H9 (cell line): ENCODE data around the gene TSPAN3. TPM values are rescaled to one million over a fixed set of nuclear protein-coding genes. Genes with fewer than 3 reads are reported as not detected.

Source experiments
- DNase-seq: peaks from one replicate; pipeline ENCODE4 v3.0.0-alpha.2; 2017
- H2AFZ ChIP-seq: one replicate; pipeline ENCODE4 v1.6.1; 2013; ENCODE audit warnings: mild to moderate bottlenecking, low read length, control low read depth, moderate library complexity
- H2AK5ac ChIP-seq: 2 replicates; pipeline ENCODE4 v1.6.1; 2013; ENCODE audit warnings: low read length, control low read depth, mixed read lengths; ENCODE audit not compliant: insufficient read length
- H2BK120ac ChIP-seq: one replicate; pipeline ENCODE4 v1.6.1; 2013; ENCODE audit warnings: low read depth, mild to moderate bottlenecking, low read length, control low read depth, inconsistent platforms; ENCODE audit not compliant: poor library complexity, severe bottlenecking
- H2BK12ac ChIP-seq: 2 replicates; pipeline ENCODE4 v1.6.1; 2013; ENCODE audit warnings: low read length, control low read depth, mixed read lengths, low read depth; ENCODE audit not compliant: insufficient read length
- H2BK15ac ChIP-seq: 2 replicates; pipeline ENCODE4 v1.6.1; 2013; ENCODE audit warnings: low read depth, low read length, control low read depth
- H2BK20ac ChIP-seq: one replicate; pipeline ENCODE4 v1.6.1; 2013; ENCODE audit warnings: low read depth, mild to moderate bottlenecking, low read length, control low read depth, inconsistent platforms; ENCODE audit not compliant: poor library complexity, severe bottlenecking
- H2BK5ac ChIP-seq: 2 replicates; pipeline ENCODE4 v1.6.1; 2013; ENCODE audit warnings: low read length, control low read depth, mixed read lengths; ENCODE audit not compliant: insufficient read length
- H3K14ac ChIP-seq: 2 replicates; pipeline ENCODE4 v1.6.1; 2013; ENCODE audit warnings: low read length, control low read depth; ENCODE audit not compliant: insufficient read depth
- H3K18ac ChIP-seq: 2 replicates; pipeline ENCODE4 v1.6.1; 2013; ENCODE audit warnings: low read depth, mild to moderate bottlenecking, mixed read lengths, low read length, control low read depth; ENCODE audit not compliant: insufficient read length
- H3K23ac ChIP-seq: 2 replicates; pipeline ENCODE4 v1.6.1; 2013; ENCODE audit warnings: low read length, control low read depth, mixed read lengths, low read depth; ENCODE audit not compliant: insufficient read length
- H3K23me2 ChIP-seq: 2 replicates; pipeline ENCODE4 v1.6.1; 2013; ENCODE audit warnings: low read depth, mild to moderate bottlenecking, mixed read lengths, low read length, control low read depth; ENCODE audit not compliant: insufficient read length, poor library complexity, severe bottlenecking
- H3K27ac ChIP-seq: 2 replicates; pipeline ENCODE4 v1.5.1; 2013; ENCODE audit warnings: low read length, control low read depth, mixed read lengths, low read depth; ENCODE audit not compliant: insufficient read length
- H3K27me3 ChIP-seq: 2 replicates; pipeline ENCODE4 v1.6.1; 2013; ENCODE audit warnings: low read length, control low read depth, inconsistent platforms; ENCODE audit not compliant: insufficient read depth
- H3K4ac ChIP-seq: 2 replicates; pipeline ENCODE4 v1.6.1; 2013; ENCODE audit warnings: low read depth, mild to moderate bottlenecking, control low read depth, inconsistent platforms, low read length, moderate library complexity
- H3K4me1 ChIP-seq: 2 replicates; pipeline ENCODE4 v1.6.1; 2013; ENCODE audit warnings: low read length, control low read depth, inconsistent platforms; ENCODE audit not compliant: insufficient read depth
- H3K4me2 ChIP-seq: 2 replicates; pipeline ENCODE4 v1.6.1; 2013; ENCODE audit warnings: low read length, control low read depth, mixed read lengths; ENCODE audit not compliant: insufficient read length, insufficient read depth
- H3K56ac ChIP-seq: 2 replicates; pipeline ENCODE4 v1.6.1; 2013; ENCODE audit warnings: low read depth, mild to moderate bottlenecking, mixed read lengths, low read length, control low read depth; ENCODE audit not compliant: insufficient read length
- H3K79me1 ChIP-seq: 2 replicates; pipeline ENCODE4 v1.6.1; 2013; ENCODE audit warnings: low read depth, mild to moderate bottlenecking, moderate library complexity, low read length, control low read depth, inconsistent platforms; ENCODE audit not compliant: insufficient read depth, poor library complexity, severe bottlenecking
- H3K79me2 ChIP-seq: 2 replicates; pipeline ENCODE4 v1.6.1; 2013; ENCODE audit warnings: low read length, control low read depth, inconsistent platforms; ENCODE audit not compliant: insufficient read depth
- H3K9ac ChIP-seq: 2 replicates; pipeline ENCODE4 v1.6.1; 2013; ENCODE audit warnings: low read length, control low read depth, mixed read lengths; ENCODE audit not compliant: insufficient read length; ENCODE audit errors: extremely low read depth
- H3K9me3 ChIP-seq: one replicate; pipeline ENCODE4 v1.6.1; 2013; ENCODE audit warnings: low read depth, low read length, inconsistent platforms; ENCODE audit not compliant: control insufficient read depth
- H3T11ph ChIP-seq: one replicate; pipeline ENCODE4 v1.6.1; 2013; ENCODE audit warnings: mild to moderate bottlenecking, low read length, control low read depth, inconsistent platforms
- H4K20me1 ChIP-seq: one replicate; pipeline ENCODE4 v1.6.1; 2013; ENCODE audit not compliant: control insufficient read depth, insufficient read length, insufficient read depth
- H4K5ac ChIP-seq: 2 replicates; pipeline ENCODE4 v1.6.1; 2013; ENCODE audit warnings: low read depth, mild to moderate bottlenecking, mixed read lengths, low read length, control low read depth; ENCODE audit not compliant: insufficient read length
- H4K8ac ChIP-seq: replicated peaks from 2 replicates; pipeline ENCODE4 v1.6.1; 2013; ENCODE audit warnings: low read length, control low read depth, mixed read lengths, low read depth; ENCODE audit not compliant: insufficient read length
- H4K91ac ChIP-seq: 2 replicates; pipeline ENCODE4 v1.6.1; 2013; ENCODE audit warnings: low read depth, mild to moderate bottlenecking, moderate library complexity, mixed read lengths, low read length, control low read depth; ENCODE audit not compliant: insufficient read length
- H3K27ac Mint-ChIP-seq, 3 experiments: 2 replicates in 2 of 3; 3 replicates in 1 of 3; pipeline ENCODE4 v1.8.0; 2020 to 2021; ENCODE audit warnings: mixed read lengths in 3 of 3, mild to moderate bottlenecking in 1 of 3, moderate library complexity in 1 of 3
- H3K27me3 Mint-ChIP-seq: 2 replicates; pipeline ENCODE4 v1.8.0; 2021; ENCODE audit warnings: low read depth, mild to moderate bottlenecking, moderate library complexity, mixed read lengths
- H3K36me3 Mint-ChIP-seq, 3 experiments: 2 replicates in 2 of 3; 3 replicates in 1 of 3; pipeline ENCODE4 v1.8.0; 2020 to 2021; ENCODE audit warnings: low read depth in 3 of 3, mixed read lengths in 3 of 3; ENCODE audit not compliant: insufficient read depth in 1 of 3
- H3K4me1 Mint-ChIP-seq, 2 experiments: 2 replicates each; pipeline ENCODE4 v1.8.0; 2020; ENCODE audit warnings: mixed read lengths in 2 of 2
- H3K4me3 Mint-ChIP-seq, 2 experiments: 2 replicates in 1 of 2; 3 replicates in 1 of 2; pipeline ENCODE4 v1.8.0; 2020 to 2021; ENCODE audit warnings: mild to moderate bottlenecking in 2 of 2, mixed read lengths in 2 of 2, moderate library complexity in 1 of 2
- H3K9me3 Mint-ChIP-seq, 2 experiments: 2 replicates in 1 of 2; 3 replicates in 1 of 2; pipeline ENCODE4 v1.8.0; 2020; ENCODE audit warnings: mild to moderate bottlenecking in 2 of 2, mixed read lengths in 2 of 2, moderate library complexity in 1 of 2
- WGBS: extraction: QIAGEN DNeasy Blood & Tissue Kit; methylation state at CpG from one replicate; pipeline ENCODE4 v1.1.7; 2013; ENCODE audit warnings: missing lambda C conversion rate, low lambda C conversion rate, mixed read lengths; ENCODE audit not compliant: insufficient read length; ENCODE audit errors: extremely low coverage; 5-methylcytosine and 5-hydroxymethylcytosine counted together
- total RNA-seq: library from RNA; stranded (reverse); gene quantifications from 2 replicates; pipeline ENCODE4 v1.2.1, GENCODE V29; 2021
- TF ChIP-seq, protein P1 (sequence below): fragments of 200-600 bp; sonication (generic); conservative IDR thresholded peaks from 3 replicates; pipeline ENCODE4 v1.8.0; 2021; ENCODE audit warnings: antibody characterized with exemption, mild to moderate bottlenecking

Gene TSPAN3
- total RNA-seq, 1 experiment from 2014 or later = 117 TPM

DNA sequence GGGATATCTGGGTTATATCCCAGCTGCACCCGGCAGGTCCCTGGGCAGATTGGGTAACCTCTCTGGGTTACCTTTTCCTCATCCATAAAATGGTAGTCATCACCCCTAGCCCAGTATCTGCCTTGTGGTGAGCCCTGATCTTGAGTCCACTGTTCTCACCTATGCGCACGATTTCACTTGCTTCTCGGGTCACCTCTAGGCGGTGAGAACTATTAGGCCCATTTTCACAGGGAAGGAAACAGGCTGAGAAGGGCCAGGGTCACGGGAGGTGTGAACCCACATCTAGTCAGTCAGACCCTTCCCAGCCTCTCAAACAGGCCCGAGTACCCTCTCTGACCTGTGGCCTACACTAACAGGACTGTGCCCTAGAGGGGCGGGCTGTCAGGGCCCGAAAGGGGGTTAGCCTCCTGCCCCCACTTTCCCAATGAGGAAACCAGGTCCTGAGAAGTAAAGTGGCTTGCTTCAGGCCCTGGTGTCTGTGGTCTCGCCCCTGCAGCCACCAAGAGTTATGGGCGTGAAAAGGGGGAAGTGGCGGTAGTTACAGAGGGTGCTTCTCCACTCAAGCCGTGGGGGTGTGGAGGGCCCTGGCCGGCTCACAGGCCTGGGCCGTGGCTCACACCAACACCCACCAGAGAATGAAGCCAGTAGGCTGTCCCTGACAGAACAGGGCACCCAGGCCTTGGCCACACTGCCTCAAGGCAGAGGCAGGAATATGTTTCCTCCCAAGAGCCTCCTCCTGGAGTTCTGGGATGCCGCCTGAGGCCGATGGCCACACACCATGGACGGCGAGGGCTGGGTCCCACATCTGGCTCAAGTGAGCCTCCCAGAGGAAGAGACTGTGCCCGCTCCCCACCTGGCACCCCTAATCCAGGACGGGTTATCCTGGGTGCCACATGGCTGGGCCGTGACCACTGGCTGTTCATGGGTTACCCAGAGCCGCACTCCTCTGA, 56.5 kb downstream of the TSPAN3 start:
- no peaks in the 10 kb centered on the region for H3K9me3 Mint-ChIP-seq
- no peaks in the 10 kb centered on the region for H3K79me1 ChIP-seq
- H3K27me3 ChIP-seq = no peaks in the 10 kb centered on the region
- no peak overlapping the region for H2BK12ac ChIP-seq
- no peak overlapping the region for H4K91ac ChIP-seq
- no peak for DNase-seq
- no peaks in the 10 kb centered on the region; the same call in 1 of the 2 replicates for H3K27me3 Mint-ChIP-seq
- no peak overlapping the region for H3K18ac ChIP-seq
- no peaks in the 10 kb centered on the region for H4K20me1 ChIP-seq
- H4K5ac ChIP-seq = no peak overlapping the region
- H3K9ac ChIP-seq = no peak overlapping the region
- H3K56ac ChIP-seq = no peak overlapping the region
- H3K4ac ChIP-seq = no peak overlapping the region
- no peaks in the 10 kb centered on the region for H3K4me1 ChIP-seq
- H3K36me3 Mint-ChIP-seq = no peaks in the 10 kb centered on the region
- no peak overlapping the region for H3T11ph ChIP-seq
- no peak overlapping the region for H3K14ac ChIP-seq
- no peak overlapping the region for H3K27ac Mint-ChIP-seq
- no peak overlapping the region for H4K8ac ChIP-seq
- H3K4me3 Mint-ChIP-seq = no peak overlapping the region
- no peak overlapping the region for H2BK20ac ChIP-seq
- no peak overlapping the region for H2BK15ac ChIP-seq
- no peak overlapping the region for H2AK5ac ChIP-seq
- no peak overlapping the region for H3K23ac ChIP-seq
- H3K79me2 ChIP-seq = no peaks in the 10 kb centered on the region
- H3K9me3 ChIP-seq = no peaks in the 10 kb centered on the region
- H3K4me1 Mint-ChIP-seq = 0 out of 4 replicates have a peak, but pooled peaks cover 0 to 4% of the 10 kb centered on the region in 2 experiments
- no peak overlapping the region for H2AFZ ChIP-seq
- TF ChIP-seq, protein P1, sequence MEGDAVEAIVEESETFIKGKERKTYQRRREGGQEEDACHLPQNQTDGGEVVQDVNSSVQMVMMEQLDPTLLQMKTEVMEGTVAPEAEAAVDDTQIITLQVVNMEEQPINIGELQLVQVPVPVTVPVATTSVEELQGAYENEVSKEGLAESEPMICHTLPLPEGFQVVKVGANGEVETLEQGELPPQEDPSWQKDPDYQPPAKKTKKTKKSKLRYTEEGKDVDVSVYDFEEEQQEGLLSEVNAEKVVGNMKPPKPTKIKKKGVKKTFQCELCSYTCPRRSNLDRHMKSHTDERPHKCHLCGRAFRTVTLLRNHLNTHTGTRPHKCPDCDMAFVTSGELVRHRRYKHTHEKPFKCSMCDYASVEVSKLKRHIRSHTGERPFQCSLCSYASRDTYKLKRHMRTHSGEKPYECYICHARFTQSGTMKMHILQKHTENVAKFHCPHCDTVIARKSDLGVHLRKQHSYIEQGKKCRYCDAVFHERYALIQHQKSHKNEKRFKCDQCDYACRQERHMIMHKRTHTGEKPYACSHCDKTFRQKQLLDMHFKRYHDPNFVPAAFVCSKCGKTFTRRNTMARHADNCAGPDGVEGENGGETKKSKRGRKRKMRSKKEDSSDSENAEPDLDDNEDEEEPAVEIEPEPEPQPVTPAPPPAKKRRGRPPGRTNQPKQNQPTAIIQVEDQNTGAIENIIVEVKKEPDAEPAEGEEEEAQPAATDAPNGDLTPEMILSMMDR = no peak
- H3K4me2 ChIP-seq = no peak overlapping the region
- H3K27ac ChIP-seq = no peak overlapping the region
- H2BK120ac ChIP-seq = no peak overlapping the region
- H2BK5ac ChIP-seq = no peak overlapping the region
- no peaks in the 10 kb centered on the region for H3K23me2 ChIP-seq
- WGBS = no CpG with 5 or more reads among the region's 23 CpGs
